ENCODE data around the gene FAT1. TPM values are rescaled to one million over a fixed set of nuclear protein-coding genes. Genes with fewer than 3 reads are reported as not detected.

The FAT1 gene
- total RNA-seq, 2 experiments from 2014 or later, result not detected

DNA sequence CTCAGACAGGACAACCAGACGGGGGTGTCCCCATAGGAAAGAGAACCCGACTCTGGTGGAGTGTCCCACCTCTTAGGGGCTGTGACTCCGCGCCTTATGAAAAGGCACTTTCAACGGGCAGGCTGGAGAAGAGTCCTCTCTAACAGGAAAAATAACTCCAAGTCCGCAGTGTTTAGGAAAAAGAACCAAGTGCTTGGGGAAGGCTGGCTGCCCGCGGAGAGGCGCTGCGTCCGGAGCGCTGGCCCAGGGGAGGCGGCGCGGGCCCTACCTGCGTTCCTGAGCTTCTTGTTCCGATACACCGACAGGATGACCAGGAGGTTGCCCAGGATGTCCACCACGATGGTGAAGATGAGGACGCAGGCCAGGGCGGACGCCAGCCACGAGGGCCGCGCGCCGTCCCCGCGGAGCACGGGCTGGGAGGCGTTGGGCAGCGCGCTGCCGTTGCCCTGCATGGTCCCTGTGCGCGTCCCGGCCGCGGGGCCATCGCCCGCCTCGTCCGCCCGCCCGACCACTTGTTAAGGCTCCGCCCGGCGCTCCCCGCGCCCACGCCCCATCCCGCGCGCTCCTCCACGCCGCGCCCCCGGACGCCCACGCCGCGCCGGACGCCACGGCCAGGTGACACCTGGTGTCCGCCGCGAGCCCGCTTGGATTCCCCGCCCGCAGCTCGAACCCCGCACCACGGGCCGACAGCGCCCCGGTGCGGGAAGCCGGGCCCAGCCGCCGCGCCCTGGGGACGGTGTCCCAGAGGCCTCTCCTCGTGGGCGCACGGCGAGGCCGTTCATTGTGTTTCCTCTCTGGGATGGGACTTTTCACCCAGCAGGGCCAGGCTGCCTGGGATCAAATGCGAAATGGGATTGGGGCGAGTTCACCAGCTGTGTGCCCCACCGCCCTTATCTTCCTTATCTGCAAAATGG lies 168.5 kb downstream of the FAT1 start, which contains the start of gene MTNR1A:
MTNR1A (minus strand) TSS at position 654 of the 914 bp plus-strand sequence; CDS start at position 452, 202 bp downstream.
- H3K36me3 Mint-ChIP-seq (ENCODE audit: low read depth), result peaks cover 3% of the 10 kb centered on the region
- H3K9me3 Mint-ChIP-seq (ENCODE audit: insufficient read depth), result peaks cover 4% of the 10 kb centered on the region
- no peak within 1 kb of the TSS for H3K27ac Mint-ChIP-seq
- ATAC-seq (no peak), DNase-seq (no peak)
- POLR2A ChIA-PET, result no interaction called here
- H3K27me3 Mint-ChIP-seq (ENCODE audit: low read depth), result peaks cover 14% of the 10 kb centered on the region
- H3K4me1 Mint-ChIP-seq (ENCODE audit: low read depth), result no peaks in the 10 kb centered on the region
- H3K4me3 Mint-ChIP-seq, result no peak within 1 kb of the TSS
- CTCF ChIA-PET, result no interaction called here

DNA sequence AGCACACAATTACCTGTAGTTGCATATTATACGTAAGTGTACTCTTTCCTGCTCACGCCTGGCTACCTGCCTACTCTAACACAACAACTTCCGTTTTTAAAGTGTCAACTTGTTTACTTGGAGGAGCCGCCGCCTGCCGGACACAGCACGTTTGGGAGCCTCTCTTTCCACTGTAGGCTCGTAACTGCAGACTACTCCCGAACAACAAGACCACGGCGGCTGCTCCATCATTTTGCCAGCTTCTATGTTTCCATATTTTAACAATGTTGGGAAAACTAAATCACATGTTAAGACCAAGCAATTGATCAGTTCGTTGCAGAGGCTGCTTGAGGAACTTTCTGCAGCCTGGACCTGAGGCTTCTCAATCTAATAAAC lies 169.1 kb downstream of the FAT1 start:
- no peaks in the 10 kb centered on the region for H3K4me1 Mint-ChIP-seq (ENCODE audit: low read depth)
- POLR2A ChIA-PET, result no interaction called here
- CTCF ChIA-PET, result no interaction called here
- H3K27me3 Mint-ChIP-seq (ENCODE audit: low read depth), result peaks cover 14% of the 10 kb centered on the region
- H3K36me3 Mint-ChIP-seq (ENCODE audit: low read depth), result peaks cover 3% of the 10 kb centered on the region
- no peak overlapping the region for H3K27ac Mint-ChIP-seq
- ATAC-seq, result no peak
- no peak for DNase-seq
- no peak overlapping the region for H3K4me3 Mint-ChIP-seq
- H3K9me3 Mint-ChIP-seq (ENCODE audit: insufficient read depth), result peaks cover 4% of the 10 kb centered on the region

DNA sequence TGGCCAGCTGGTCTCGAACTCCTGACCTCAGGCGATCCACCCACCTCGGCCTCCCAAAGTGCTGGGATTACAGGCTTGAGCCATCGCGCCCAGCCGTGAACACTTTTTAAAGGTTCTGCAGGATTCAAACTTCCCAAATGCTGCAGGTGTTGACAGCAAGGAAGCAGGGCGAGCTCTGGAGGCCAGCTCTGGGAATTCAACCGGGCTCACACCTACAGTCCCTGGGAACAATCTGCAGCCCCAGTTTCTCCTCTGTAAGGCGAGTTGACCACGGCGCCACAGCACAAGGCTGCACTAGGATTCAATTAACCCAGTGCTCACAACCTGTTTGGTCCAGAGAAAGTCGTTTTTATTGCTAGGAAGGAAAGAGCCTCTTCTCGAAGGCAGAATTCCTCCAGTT lies 169.9 kb downstream of the FAT1 start:
- H3K9me3 Mint-ChIP-seq (ENCODE audit: insufficient read depth), result peaks cover 4% of the 10 kb centered on the region
- no peak overlapping the region for H3K4me3 Mint-ChIP-seq
- H3K36me3 Mint-ChIP-seq (ENCODE audit: low read depth), result peaks cover 3% of the 10 kb centered on the region
- H3K4me1 Mint-ChIP-seq (ENCODE audit: low read depth), result no peaks in the 10 kb centered on the region
- ChIA-PET POLR2A (interaction anchor here (0.7 kb wide), 1 partner anchor 128 kb away, joined by 3 read pairs; no protein-coding TSS in a partner anchor), CTCF (no interaction called here)
- H3K27ac Mint-ChIP-seq, result no peak overlapping the region
- no peak for ATAC-seq
- no peak for DNase-seq
- peaks cover 14% of the 10 kb centered on the region for H3K27me3 Mint-ChIP-seq (ENCODE audit: low read depth)

GRCh38 chr4:186551849-186552248 lies 171.8 kb downstream of the FAT1 start:
- no peak overlapping the region for H3K4me3 Mint-ChIP-seq
- DNase-seq (no peak), ATAC-seq (no peak)
- ChIA-PET POLR2A (no interaction called here), CTCF (no interaction called here)
- H3K36me3 Mint-ChIP-seq (ENCODE audit: low read depth), result peaks cover 3% of the 10 kb centered on the region
- H3K4me1 Mint-ChIP-seq (ENCODE audit: low read depth), result no peaks in the 10 kb centered on the region
- H3K27me3 Mint-ChIP-seq (ENCODE audit: low read depth), result peaks cover 14% of the 10 kb centered on the region
- H3K27ac Mint-ChIP-seq, result no peak overlapping the region
- H3K9me3 Mint-ChIP-seq (ENCODE audit: insufficient read depth), result peaks cover 9% of the 10 kb centered on the region

DNA sequence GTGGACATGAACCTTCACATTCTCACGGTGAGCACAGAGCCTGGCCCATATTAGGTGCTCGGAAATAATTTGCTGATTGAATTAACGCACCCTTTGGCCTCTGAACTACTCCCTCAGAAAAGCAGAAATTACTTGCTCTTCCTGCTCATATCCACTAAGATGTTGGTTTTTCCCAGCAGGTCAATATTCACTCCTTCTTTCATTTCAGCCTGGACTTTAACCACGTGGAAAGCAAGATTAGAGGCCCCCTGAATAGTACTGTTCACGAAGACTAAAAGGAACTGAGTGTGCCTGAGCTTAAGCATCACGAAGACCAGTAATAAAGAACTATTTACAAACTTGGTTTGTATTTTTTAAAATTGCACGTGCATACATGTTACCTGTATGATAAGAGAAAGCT lies 178.2 kb downstream of the FAT1 start:
- Mint-ChIP-seq H3K36me3 (ENCODE audit: low read depth) (no peaks in the 10 kb centered on the region), H3K4me1 (ENCODE audit: low read depth) (no peaks in the 10 kb centered on the region), H3K9me3 (ENCODE audit: insufficient read depth) (peaks cover 22% of the 10 kb centered on the region), H3K4me3 (no peak overlapping the region), H3K27ac (no peak overlapping the region), H3K27me3 (ENCODE audit: low read depth) (no peaks in the 10 kb centered on the region)
- CTCF ChIA-PET, result no interaction called here
- ATAC-seq (no peak), DNase-seq (no peak)
- POLR2A ChIA-PET, result no interaction called here

DNA sequence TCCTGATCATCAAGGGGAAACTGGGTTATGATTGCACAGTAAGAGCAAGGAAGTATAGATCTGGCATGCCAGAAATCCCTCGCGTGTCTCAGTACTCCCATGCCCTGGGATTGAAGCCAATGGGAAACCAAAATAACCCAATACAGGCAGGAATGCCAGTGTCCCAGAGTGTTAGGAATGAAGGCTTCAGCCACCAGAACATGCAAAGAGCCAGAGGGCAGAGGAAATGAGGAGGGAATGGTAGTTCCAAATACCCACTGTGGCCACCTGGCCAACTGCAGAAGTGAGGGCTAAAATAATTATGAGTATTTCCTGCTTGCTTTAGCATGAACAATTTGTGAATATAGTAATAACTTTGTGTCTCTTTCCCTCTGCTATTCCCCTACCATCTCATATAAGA lies 180.4 kb downstream of the FAT1 start:
- DNase-seq, result no peak
- Mint-ChIP-seq H3K27ac (no peak overlapping the region), H3K4me3 (no peak overlapping the region), H3K27me3 (ENCODE audit: low read depth) (no peaks in the 10 kb centered on the region), H3K4me1 (ENCODE audit: low read depth) (no peaks in the 10 kb centered on the region), H3K36me3 (ENCODE audit: low read depth) (no peaks in the 10 kb centered on the region), H3K9me3 (ENCODE audit: insufficient read depth) (peaks cover 22% of the 10 kb centered on the region)
- ChIA-PET POLR2A (no interaction called here), CTCF (no interaction called here)
- no peak for ATAC-seq

DNA sequence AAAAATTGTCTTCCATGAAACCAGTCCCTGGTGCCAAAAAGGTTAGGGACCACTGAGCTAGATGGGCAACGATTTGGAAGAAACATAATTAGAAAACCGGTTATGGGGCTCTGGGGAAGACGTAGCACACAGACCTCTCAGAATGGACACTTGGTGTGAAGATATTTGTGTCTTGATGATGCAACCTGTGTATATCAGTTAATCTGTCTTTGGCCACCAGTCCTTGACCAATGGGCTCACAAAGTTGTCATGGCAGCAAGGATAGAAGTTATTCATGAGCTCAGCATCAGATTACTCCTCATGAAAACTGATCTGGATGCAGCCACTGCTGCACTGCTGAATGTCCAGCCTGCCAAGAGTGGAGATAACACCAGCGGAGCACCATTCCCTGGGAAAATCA lies 181.9 kb downstream of the FAT1 start:
- Mint-ChIP-seq H3K9me3 (ENCODE audit: insufficient read depth) (peaks cover 16% of the 10 kb centered on the region), H3K27ac (no peak overlapping the region), H3K4me1 (ENCODE audit: low read depth) (no peaks in the 10 kb centered on the region), H3K36me3 (ENCODE audit: low read depth) (no peaks in the 10 kb centered on the region), H3K27me3 (ENCODE audit: low read depth) (no peaks in the 10 kb centered on the region), H3K4me3 (no peak overlapping the region)
- no peak for ATAC-seq
- ChIA-PET CTCF (no interaction called here), POLR2A (no interaction called here)
- no peak for DNase-seq

GRCh38 chr4:186537843-186538521 lies 185.7 kb downstream of the FAT1 start:
- Mint-ChIP-seq H3K27me3 (ENCODE audit: low read depth) (no peaks in the 10 kb centered on the region), H3K4me3 (no peak overlapping the region), H3K9me3 (ENCODE audit: insufficient read depth) (peaks cover 3% of the 10 kb centered on the region), H3K27ac (no peak overlapping the region), H3K36me3 (ENCODE audit: low read depth) (no peaks in the 10 kb centered on the region), H3K4me1 (ENCODE audit: low read depth) (no peaks in the 10 kb centered on the region)
- ATAC-seq, result no peak
- POLR2A ChIA-PET, result no interaction called here
- CTCF ChIA-PET, result no interaction called here
- DNase-seq, result no peak

Other genes with a start within 250 kb of the FAT1 start
- gene MTNR1A, start 168.3 kb downstream of the FAT1 start, total RNA-seq, result not detected